GM19397 (cell line): Measurements from ENCODE around the gene TNFSF4.
"Not testable (repeated sequence)": the region's sequence is repeated elsewhere in the genome, so short reads cannot be mapped to it uniquely, and the experiment has no call there.

Experiments used
- ATAC-seq: cut with Tn5 transposase; IDR thresholded peaks from one replicate; pipeline ENCODE4 v1.9.1; 2021; ENCODE audit warnings: mild to moderate bottlenecking, moderate library complexity; ENCODE audit not compliant: unreplicated experiment

TNFSF4 gene

GRCh38 chr1:173206816-173207568, at the start of gene TNFSF4:
TSS of gene TNFSF4 (minus strand) at chr1:173207331. CDS start at chr1:173207176, 155 bp downstream.
- no peak for ATAC-seq

GRCh38 chr1:173255214-173255813, 48.2 kb upstream of the TNFSF4 start:
- ATAC-seq, result no peak

GRCh38 chr1:173253046-173253445, 45.9 kb upstream of the TNFSF4 start:
- no peak for ATAC-seq

GRCh38 chr1:173249349-173249748, 42.2 kb upstream of the TNFSF4 start:
- no peak for ATAC-seq

GRCh38 chr1:173248247-173248940, 41.3 kb upstream of the TNFSF4 start:
- ATAC-seq, result no peak

GRCh38 chr1:173245892-173246291, 38.8 kb upstream of the TNFSF4 start:
- ATAC-seq, result no peak

GRCh38 chr1:173243300-173243699, 36.2 kb upstream of the TNFSF4 start:
- no peak for ATAC-seq

GRCh38 chr1:173241528-173242347, 34.6 kb upstream of the TNFSF4 start:
- ATAC-seq, result no peak

GRCh38 chr1:173240609-173241008, 33.5 kb upstream of the TNFSF4 start:
- no peak for ATAC-seq

GRCh38 chr1:173239058-173239457, 31.9 kb upstream of the TNFSF4 start:
- no peak for ATAC-seq

GRCh38 chr1:173234899-173235298, 27.8 kb upstream of the TNFSF4 start:
- ATAC-seq, result no peak

- not testable (repeated sequence) for ATAC-seq
Observed at GRCh38 chr1:173234434-173234833, 27.3 kb upstream of the TNFSF4 start.

GRCh38 chr1:173229031-173229430, 21.9 kb upstream of the TNFSF4 start:
- not testable (repeated sequence) for ATAC-seq

- ATAC-seq, result no peak
Observed at GRCh38 chr1:173224949-173225348, 17.8 kb upstream of the TNFSF4 start.

- ATAC-seq, result no peak
Observed at GRCh38 chr1:173224280-173224892, 17.3 kb upstream of the TNFSF4 start.

GRCh38 chr1:173223031-173223380, 15.9 kb upstream of the TNFSF4 start:
- ATAC-seq, result no peak

GRCh38 chr1:173222149-173223030, 15.3 kb upstream of the TNFSF4 start:
- no peak for ATAC-seq

GRCh38 chr1:173220157-173220556, 13.0 kb upstream of the TNFSF4 start:
- no peak for ATAC-seq

GRCh38 chr1:173213665-173214064, 6.5 kb upstream of the TNFSF4 start:
- no peak for ATAC-seq
